A549 (cell line): ENCODE measurements around the gene NAA20. TPM values are rescaled to one million over a fixed set of nuclear protein-coding genes. Genes with fewer than 3 reads are reported as not detected.

ENCODE experiments used
- ATAC-seq, 2 experiments: fragments of 200-7000 bp in 1 of 2; fragments of >200 bp in 1 of 2; cut with Nextera tagmentation in 1 of 2; cut with Tn5 transposase in 1 of 2; 3 replicates each; pipeline versions ENCODE4 v1.8.0 to v1.9.1; 2018 to 2020; ENCODE audit warnings: mild to moderate bottlenecking in 1 of 2, moderate library complexity in 1 of 2
- CTCF ChIA-PET: fragments of 300-600 bp; sonication (Branson Sonifier 250); formaldehyde crosslinking; extraction: SDS; loops from one replicate; lab custom pipeline; 2021; ENCODE audit warnings: antibody characterized with exemption, inconsistent platforms; lab: Yijun Ruan, JAX
- POLR2A ChIA-PET: fragments of 350-600 bp; formaldehyde crosslinking; extraction: SDS; loops from one replicate; lab custom pipeline; 2021; ENCODE audit warnings: antibody characterized with exemption, inconsistent platforms; lab: Yijun Ruan, JAX
- DNase-seq, 2 experiments: peaks; one replicate each; pipeline versions ENCODE4 v3.0.0 to v3.0.0-alpha.2; 2011 to 2016; ENCODE audit warnings: low read depth in 1 of 2, low spot score in 1 of 2
- FAIRE-seq: peaks from 2 replicates; lab custom pipeline; 2011; peaks lifted over from hg19 to GRCh38; lab: Jason Lieb, UNC
- H3K27ac ChIP-seq, 2 experiments: fragments of >200 bp; sonication (Bioruptor Twin); formaldehyde crosslinking; 3 replicates each; pipeline ENCODE4 v1.5.1; 2016 to 2017
- H3K4me1 ChIP-seq: fragments of >200 bp; sonication (Bioruptor Twin); formaldehyde crosslinking; 3 replicates; pipeline ENCODE4 v1.6.1; 2016
- H3K4me2 ChIP-seq: fragments of >200 bp; sonication (Bioruptor Twin); formaldehyde crosslinking; 3 replicates; pipeline ENCODE4 v1.6.1; 2016
- H3K4me3 ChIP-seq: fragments of >200 bp; sonication (Bioruptor Twin); formaldehyde crosslinking; 3 replicates; pipeline ENCODE4 v1.5.1; 2016
- H3K9me3 ChIP-seq: fragments of >200 bp; sonication (Bioruptor Twin); formaldehyde crosslinking; 3 replicates; pipeline ENCODE4 v1.6.1; 2016
- ESRRA ChIP-seq: fragments of 150-350 bp; IDR thresholded peaks from 2 replicates; pipeline ENCODE4 v1.6.1; 2014; ENCODE audit warnings: mild to moderate bottlenecking, low read length, borderline replicate concordance
- FOSB ChIP-seq: fragments of 250-450 bp; sonication (Bioruptor Pico); IDR thresholded peaks from 2 replicates; pipeline ENCODE4 v1.5.0; 2020; ENCODE audit warnings: mild to moderate bottlenecking, moderate library complexity
- HEYL ChIP-seq: fragments of 250-450 bp; sonication (Bioruptor Pico); IDR thresholded peaks from 2 replicates; pipeline ENCODE4 v1.8.0; 2021; ENCODE audit warnings: mild to moderate bottlenecking, moderate library complexity
- MAFK ChIP-seq: fragments of 450-650 bp; IDR thresholded peaks from 2 replicates; pipeline ENCODE4 v1.6.1; 2014; ENCODE audit not compliant: partially characterized antibody
- MAZ ChIP-seq: fragments of 150-350 bp; IDR thresholded peaks from 2 replicates; pipeline ENCODE4 v1.6.1; 2014; ENCODE audit warnings: antibody characterized with exemption, low read depth, low read length, borderline replicate concordance
- MYC ChIP-seq: IDR thresholded peaks from 2 replicates; pipeline ENCODE4 v1.6.1; 2012; ENCODE audit warnings: mild to moderate bottlenecking, inconsistent platforms, low read length, improper control_type of control experiment, borderline replicate concordance
- NFE2L2 ChIP-seq: fragments of 150-350 bp; conservative IDR thresholded peaks from 2 replicates; pipeline ENCODE4 v1.6.1; 2014; ENCODE audit warnings: low read length
- WGBS: methylation state at CpG from one replicate; pipeline ENCODE4 v1.1.6; 2017; ENCODE audit errors: missing lambda C conversion rate; 5-methylcytosine and 5-hydroxymethylcytosine counted together
- polyA plus RNA-seq, 4 experiments: library from polyadenylated mRNA; depleted of rRNA in 3 of 4; stranded (reverse); fragments of >200 nt; fragmentation: RNase III in 1 of 4; extraction: RNeasy Plus Mini Kit Qiagen cat#74134 plus additional on column Dnase treatment in 1 of 4; gene quantifications; 2 replicates in 3 of 4; 3 replicates in 1 of 4; pipeline ENCODE4 v1.2.3, GENCODE V29; 2011 to 2017
- TF ChIP-seq, protein P1 (sequence below): fragments of 200-600 bp; sonication (generic); IDR thresholded peaks from 2 replicates; pipeline ENCODE4 v1.6.1; 2016; ENCODE audit warnings: antibody characterized with exemption, mild to moderate bottlenecking, moderate library complexity

Gene NAA20
- polyA plus RNA-seq, 2 of the 4 experiments (the other 2 are of a cell fraction): 175 to 219 TPM

DNA sequence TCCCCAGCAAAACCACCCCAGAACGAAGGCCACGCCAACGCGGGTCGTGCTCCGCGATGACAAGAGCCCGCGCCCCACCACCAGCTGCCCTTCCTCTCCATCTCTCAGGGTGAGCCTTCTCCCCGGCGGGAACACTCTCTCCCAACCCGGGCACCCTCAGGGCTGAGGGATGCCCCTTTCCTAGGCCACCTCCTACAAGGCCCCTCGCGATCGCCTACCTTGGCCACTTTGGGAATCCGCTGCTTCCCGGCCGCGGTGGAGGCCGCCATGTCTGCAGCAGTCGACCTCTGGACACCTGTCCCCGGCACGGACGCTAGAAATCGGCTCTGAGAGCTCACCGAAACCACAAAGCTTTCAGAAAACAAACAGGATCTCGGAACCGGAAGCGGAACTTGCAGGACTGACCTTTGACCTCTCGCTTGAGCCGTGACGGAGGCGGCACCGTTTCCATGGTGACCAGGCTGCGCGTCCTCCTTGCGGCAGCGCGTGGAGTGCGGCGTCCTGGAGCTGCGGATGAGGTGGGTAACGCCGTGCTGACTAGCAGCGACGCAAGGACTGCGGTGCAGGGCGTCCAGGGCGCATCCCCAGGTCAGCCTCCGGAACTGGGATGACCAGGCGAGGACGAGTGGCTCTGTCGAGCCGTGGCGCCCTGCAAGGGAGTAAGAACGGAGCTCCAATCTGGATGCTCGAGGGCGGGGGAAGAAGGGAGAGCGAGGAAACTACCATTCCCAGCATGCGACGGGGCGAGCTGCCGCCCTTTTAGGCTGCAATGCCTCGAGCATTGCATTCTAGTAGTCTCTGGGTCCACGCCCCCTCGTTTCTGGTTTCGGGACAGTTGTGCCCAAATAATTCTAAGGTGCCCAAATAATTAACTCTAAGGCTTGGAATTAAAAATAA, 35.2 kb downstream of the NAA20 start, which contains the start of the genes CFAP61 and CRNKL1 (continued):
- TF ChIP-seq, protein P1, sequence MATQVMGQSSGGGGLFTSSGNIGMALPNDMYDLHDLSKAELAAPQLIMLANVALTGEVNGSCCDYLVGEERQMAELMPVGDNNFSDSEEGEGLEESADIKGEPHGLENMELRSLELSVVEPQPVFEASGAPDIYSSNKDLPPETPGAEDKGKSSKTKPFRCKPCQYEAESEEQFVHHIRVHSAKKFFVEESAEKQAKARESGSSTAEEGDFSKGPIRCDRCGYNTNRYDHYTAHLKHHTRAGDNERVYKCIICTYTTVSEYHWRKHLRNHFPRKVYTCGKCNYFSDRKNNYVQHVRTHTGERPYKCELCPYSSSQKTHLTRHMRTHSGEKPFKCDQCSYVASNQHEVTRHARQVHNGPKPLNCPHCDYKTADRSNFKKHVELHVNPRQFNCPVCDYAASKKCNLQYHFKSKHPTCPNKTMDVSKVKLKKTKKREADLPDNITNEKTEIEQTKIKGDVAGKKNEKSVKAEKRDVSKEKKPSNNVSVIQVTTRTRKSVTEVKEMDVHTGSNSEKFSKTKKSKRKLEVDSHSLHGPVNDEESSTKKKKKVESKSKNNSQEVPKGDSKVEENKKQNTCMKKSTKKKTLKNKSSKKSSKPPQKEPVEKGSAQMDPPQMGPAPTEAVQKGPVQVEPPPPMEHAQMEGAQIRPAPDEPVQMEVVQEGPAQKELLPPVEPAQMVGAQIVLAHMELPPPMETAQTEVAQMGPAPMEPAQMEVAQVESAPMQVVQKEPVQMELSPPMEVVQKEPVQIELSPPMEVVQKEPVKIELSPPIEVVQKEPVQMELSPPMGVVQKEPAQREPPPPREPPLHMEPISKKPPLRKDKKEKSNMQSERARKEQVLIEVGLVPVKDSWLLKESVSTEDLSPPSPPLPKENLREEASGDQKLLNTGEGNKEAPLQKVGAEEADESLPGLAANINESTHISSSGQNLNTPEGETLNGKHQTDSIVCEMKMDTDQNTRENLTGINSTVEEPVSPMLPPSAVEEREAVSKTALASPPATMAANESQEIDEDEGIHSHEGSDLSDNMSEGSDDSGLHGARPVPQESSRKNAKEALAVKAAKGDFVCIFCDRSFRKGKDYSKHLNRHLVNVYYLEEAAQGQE: no peak
- no peak for TF ChIP-seq ESRRA
- no peak for TF ChIP-seq HEYL (CRISPR knock-in tag)

DNA sequence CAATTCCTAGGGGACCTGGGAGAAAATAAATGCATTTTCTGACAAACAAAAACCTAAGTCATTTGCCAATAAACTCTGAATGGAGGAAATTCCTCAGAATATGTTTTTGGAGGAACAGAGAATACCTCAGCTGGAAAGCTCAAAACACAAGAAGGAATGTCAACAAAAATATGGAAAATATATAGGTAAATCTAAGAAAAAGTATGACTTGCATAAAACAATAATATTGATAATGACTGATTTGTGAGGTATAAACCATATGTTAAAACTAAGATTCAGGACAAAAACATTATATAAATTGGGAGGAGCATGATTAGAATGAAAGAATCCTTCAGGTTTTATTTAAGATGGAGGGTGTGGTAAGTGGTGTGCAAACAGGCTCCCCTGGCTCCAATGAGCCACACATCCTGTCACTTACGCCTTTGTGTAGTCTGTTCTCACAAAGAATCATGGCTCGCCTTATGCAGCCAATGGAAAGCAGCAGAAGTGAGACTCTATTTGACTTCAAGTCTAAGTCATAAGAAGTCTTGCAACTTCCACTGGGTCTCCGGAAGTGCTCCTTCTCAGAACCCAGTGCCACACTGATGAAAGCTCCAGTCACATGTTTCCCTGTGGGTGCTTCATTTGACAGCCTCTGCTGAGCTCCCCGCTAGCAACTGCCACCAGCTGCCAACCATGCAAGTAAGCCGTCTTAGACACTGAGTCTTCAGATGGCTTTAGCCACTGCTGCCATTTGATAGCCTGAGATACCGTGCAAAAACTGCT, 43.3 kb downstream of the NAA20 start:
- WGBS: 63% methylated on average over 6 of the region's 6 CpGs
- no peaks in the 10 kb centered on the region for H3K9me3 ChIP-seq
- H3K4me3 ChIP-seq: no peak overlapping the region
- H3K4me2 ChIP-seq: no peak overlapping the region
- no peak overlapping the region for H3K27ac ChIP-seq
- TF ChIP-seq MAZ (no peak), FOSB (CRISPR knock-in tag) (no peak), MAFK (peak; percentile 32), NFE2L2 (peak; percentile 62)
- FAIRE-seq: peak; percentile 39
- CTCF ChIA-PET: interaction anchor here (0.6 to 1.6 kb wide), 2 partner anchors 13 to 29 kb away, joined by 3 to 4 read pairs; no protein-coding TSS in a partner anchor
- 0 out of 6 replicates have a peak, but pooled peaks of 1 of the 2 experiments have one; percentile 21 for ATAC-seq
- POLR2A ChIA-PET: no interaction called here
- H3K4me1 ChIP-seq: no peaks in the 10 kb centered on the region
- DNase-seq: no peak

DNA sequence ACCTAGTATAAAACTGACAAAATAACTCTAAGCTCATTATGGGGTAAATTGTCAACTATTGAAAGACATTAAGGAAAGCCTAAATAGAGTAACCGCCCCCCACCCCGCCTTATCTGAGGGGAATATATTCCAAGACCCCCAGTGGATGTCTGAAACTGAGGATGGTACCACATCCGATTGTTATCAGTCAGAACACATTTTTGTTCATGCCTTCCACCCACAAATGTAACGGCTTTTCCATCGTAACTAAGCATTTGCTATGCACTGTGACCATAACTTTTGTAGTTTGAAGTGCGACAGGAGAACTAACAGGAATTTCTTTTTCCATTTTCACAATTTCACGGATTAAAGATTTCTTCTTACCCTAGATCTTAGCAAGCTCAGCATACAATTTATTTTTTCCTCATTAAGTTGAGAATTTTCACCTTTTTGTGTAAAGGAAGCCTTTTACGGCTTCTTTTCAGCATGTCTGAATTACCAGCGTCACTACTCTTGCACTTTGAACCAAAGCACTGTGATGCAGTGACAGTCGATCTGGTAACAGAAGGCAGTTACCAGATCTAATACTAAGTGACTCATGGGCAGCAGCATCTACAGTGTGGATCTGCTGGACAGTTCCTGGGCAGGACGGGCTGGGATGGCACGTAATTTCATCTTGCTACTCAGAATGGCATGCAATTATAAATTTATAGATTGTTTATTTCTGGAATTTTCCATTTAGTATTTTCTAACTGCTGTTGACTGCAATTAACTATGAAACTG, 47.0 kb downstream of the NAA20 start:
- WGBS: 43% methylated on average over 12 of the region's 12 CpGs
- H3K9me3 ChIP-seq: no peaks in the 10 kb centered on the region
- CTCF ChIA-PET: interaction anchor here (0.8 to 2.4 kb wide), 4 partner anchors 9 to 371 kb away, joined by 3 to 6 read pairs (median 4); partner anchors contain the start of genes CFAP61 and CRNKL1
- TF ChIP-seq, protein P1: peak; percentile 54; the same call in 1 of the 2 replicates
- no peak for TF ChIP-seq MYC
- TF ChIP-seq, all 56 proteins: peak for 1
- POLR2A ChIA-PET: no interaction called here
- FAIRE-seq (no peak), DNase-seq (no peak), ATAC-seq (peak; percentile 53 to 69; a peak in 5 of 6 replicates)
- Histone ChIP-seq H3K4me1 (no peaks in the 10 kb centered on the region), H3K4me3 (no peak overlapping the region), H3K27ac (no peak overlapping the region), H3K4me2 (no peak overlapping the region)
